Right forelimb (tissue), 1 donor: ENCODE measurements around the gene SHROOM2.

Experiments used
- DNase-seq: peaks from one replicate; pipeline ENCODE4 v3.0.0-alpha.2; 2018

Gene SHROOM2

GRCh38 chrX:9903146-9903545 lies 116.9 kb downstream of the SHROOM2 start:
- no peak for DNase-seq

- DNase-seq: no peak
These were observed 119.1 kb downstream of the SHROOM2 start for GRCh38 chrX:9905288-9905687.

GRCh38 chrX:9905721-9906120 lies 119.5 kb downstream of the SHROOM2 start:
- DNase-seq: no peak

GRCh38 chrX:9906919-9907318 lies 120.7 kb downstream of the SHROOM2 start:
- DNase-seq: no peak

- no peak for DNase-seq
These were observed 121.6 kb downstream of the SHROOM2 start for GRCh38 chrX:9907645-9908387.

- DNase-seq: no peak
These were observed 123.0 kb downstream of the SHROOM2 start for GRCh38 chrX:9909254-9909653.

- no peak for DNase-seq
These were observed 125.3 kb downstream of the SHROOM2 start for GRCh38 chrX:9911487-9911886.

GRCh38 chrX:9912351-9913145 lies 126.3 kb downstream of the SHROOM2 start:
- DNase-seq: no peak

GRCh38 chrX:9913146-9913433 lies 126.9 kb downstream of the SHROOM2 start:
- no peak for DNase-seq

- DNase-seq: no peak
These were observed 131.6 kb downstream of the SHROOM2 start for GRCh38 chrX:9917861-9918260.

GRCh38 chrX:9919632-9920172 lies 133.5 kb downstream of the SHROOM2 start:
- DNase-seq: no peak

GRCh38 chrX:9921407-9921806 lies 135.2 kb downstream of the SHROOM2 start:
- no peak for DNase-seq

GRCh38 chrX:9923357-9923756 lies 137.1 kb downstream of the SHROOM2 start:
- DNase-seq: no peak

GRCh38 chrX:9926002-9926401 lies 139.8 kb downstream of the SHROOM2 start:
- DNase-seq: no peak

- no peak for DNase-seq
These were observed 141.7 kb downstream of the SHROOM2 start for GRCh38 chrX:9927698-9928482.

GRCh38 chrX:9935436-9935835 lies 149.2 kb downstream of the SHROOM2 start:
- DNase-seq: no peak

GRCh38 chrX:9937761-9938160 lies 151.5 kb downstream of the SHROOM2 start:
- DNase-seq: no peak

- DNase-seq: no peak
These were observed 152.3 kb downstream of the SHROOM2 start for GRCh38 chrX:9938516-9938915.

GRCh38 chrX:9940421-9940820 lies 154.2 kb downstream of the SHROOM2 start:
- no peak for DNase-seq

GRCh38 chrX:9942086-9942485 lies 155.9 kb downstream of the SHROOM2 start:
- DNase-seq: no peak

GRCh38 chrX:9943420-9943819 lies 157.2 kb downstream of the SHROOM2 start:
- no peak for DNase-seq

GRCh38 chrX:9947131-9947794 lies 161.0 kb downstream of the SHROOM2 start:
- no peak for DNase-seq

GRCh38 chrX:9948406-9948805 lies 162.2 kb downstream of the SHROOM2 start:
- DNase-seq: no peak
